Uterus (tissue), 2 donors: ENCODE results near the gene ACSL4.

Experiments used
- POLR2A ChIP-seq, 2 donors: fragments of 450-650 bp; IDR thresholded peaks; one replicate each; pipeline ENCODE4 v1.6.1; 2016; ENCODE audit warnings: antibody characterized with exemption in 2 of 2, mild to moderate bottlenecking in 1 of 2, moderate library complexity in 1 of 2
- TF ChIP-seq, protein P1 (sequence below), 4 experiments: fragments of 200-600 bp in 2 of 4; fragments of 450-650 bp in 2 of 4; sonication (generic) in 2 of 4; IDR thresholded peaks; one replicate each; pipeline ENCODE4 v1.5.1; 2016 to 2019; ENCODE audit warnings: antibody characterized with exemption in 4 of 4, mild to moderate bottlenecking in 2 of 4, moderate library complexity in 1 of 4

DNA sequence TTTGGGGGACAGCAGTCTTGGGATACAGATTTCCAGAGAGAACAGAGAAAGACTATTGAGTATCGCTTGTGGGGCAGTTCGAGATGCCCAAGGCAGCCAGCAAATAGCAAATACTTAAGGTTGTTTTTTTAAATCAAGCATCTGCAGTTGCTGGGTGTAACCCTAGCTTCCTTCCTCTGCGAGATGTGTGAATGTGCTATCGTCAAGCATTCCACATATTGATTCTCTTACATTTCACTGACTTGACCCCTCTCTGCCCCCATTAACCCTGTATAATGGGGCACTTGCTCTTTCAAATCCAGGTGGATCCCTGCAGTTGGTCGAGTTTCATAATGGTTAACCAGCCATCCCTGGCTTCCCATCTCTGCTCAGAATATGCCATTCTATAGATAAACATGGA lies 131.6 kb downstream of the ACSL4 start:
- TF ChIP-seq, protein P1, sequence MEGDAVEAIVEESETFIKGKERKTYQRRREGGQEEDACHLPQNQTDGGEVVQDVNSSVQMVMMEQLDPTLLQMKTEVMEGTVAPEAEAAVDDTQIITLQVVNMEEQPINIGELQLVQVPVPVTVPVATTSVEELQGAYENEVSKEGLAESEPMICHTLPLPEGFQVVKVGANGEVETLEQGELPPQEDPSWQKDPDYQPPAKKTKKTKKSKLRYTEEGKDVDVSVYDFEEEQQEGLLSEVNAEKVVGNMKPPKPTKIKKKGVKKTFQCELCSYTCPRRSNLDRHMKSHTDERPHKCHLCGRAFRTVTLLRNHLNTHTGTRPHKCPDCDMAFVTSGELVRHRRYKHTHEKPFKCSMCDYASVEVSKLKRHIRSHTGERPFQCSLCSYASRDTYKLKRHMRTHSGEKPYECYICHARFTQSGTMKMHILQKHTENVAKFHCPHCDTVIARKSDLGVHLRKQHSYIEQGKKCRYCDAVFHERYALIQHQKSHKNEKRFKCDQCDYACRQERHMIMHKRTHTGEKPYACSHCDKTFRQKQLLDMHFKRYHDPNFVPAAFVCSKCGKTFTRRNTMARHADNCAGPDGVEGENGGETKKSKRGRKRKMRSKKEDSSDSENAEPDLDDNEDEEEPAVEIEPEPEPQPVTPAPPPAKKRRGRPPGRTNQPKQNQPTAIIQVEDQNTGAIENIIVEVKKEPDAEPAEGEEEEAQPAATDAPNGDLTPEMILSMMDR (IDR thresholded peaks at IDR 0.05), result no peak
- no peak for TF ChIP-seq POLR2A (IDR thresholded peaks at IDR 0.05)
